Prostate gland (tissue), 2 donors: ENCODE measurements around the gene SYTL1. TPM values are rescaled to one million over a fixed set of nuclear protein-coding genes. Genes with fewer than 3 reads are reported as not detected.

ENCODE experiments used
- DNase-seq: peaks from one replicate; pipeline ENCODE4 v3.0.0-alpha.2; 2019; ENCODE audit warnings: low spot score
- H3K27ac ChIP-seq, 2 donors: fragments of 200-600 bp; sonication (generic); 2 replicates each; pipeline ENCODE4 v1.5.1; 2017 to 2019
- H3K27me3 ChIP-seq: fragments of 200-600 bp; sonication (generic); replicated peaks from 2 replicates; pipeline ENCODE4 v1.5.1; 2019; ENCODE audit not compliant: insufficient read depth
- H3K36me3 ChIP-seq, 2 donors: fragments of 200-600 bp; sonication (generic); 1 replicate in 1 of 2; 2 replicates in 1 of 2; pipeline versions ENCODE4 v1.5.1 to v1.8.1; 2017 to 2019
- H3K4me1 ChIP-seq: fragments of 200-600 bp; sonication (generic); replicated peaks from 2 replicates; pipeline ENCODE4 v1.5.1; 2019
- H3K4me3 ChIP-seq, 2 donors: fragments of 200-600 bp; sonication (generic); 2 replicates each; pipeline ENCODE4 v1.5.1; 2017 to 2019
- H3K9me3 ChIP-seq: fragments of 200-600 bp; sonication (generic); 2 replicates; pipeline ENCODE4 v1.5.1; 2017
- POLR2A ChIP-seq: fragments of 450-650 bp; IDR thresholded peaks from one replicate; pipeline ENCODE4 v1.6.1; 2016; ENCODE audit warnings: antibody characterized with exemption, mild to moderate bottlenecking
- POLR2AphosphoS5 ChIP-seq: sonication (generic); formaldehyde crosslinking; IDR thresholded peaks from one replicate; pipeline ENCODE4 v1.6.1; 2017; ENCODE audit warnings: antibody characterized with exemption
- WGBS: methylation state at CpG from one replicate; pipeline ENCODE4 v1.1.5; 2018; 5-methylcytosine and 5-hydroxymethylcytosine counted together
- intact Hi-C: fragments of 100-400 bp; cut with DNase I; formaldehyde crosslinking; loops from one replicate; pipeline ENCODE4 v1.14.2; 2022
- total RNA-seq, 2 donors: library from RNA; depleted of rRNA; stranded (reverse); fragments of >200 nt; gene quantifications; one replicate each; pipeline ENCODE4 v1.1.0, GENCODE V29; 2016
- TF ChIP-seq, protein P1 (sequence below), 4 experiments: fragments of 200-600 bp in 2 of 4; fragments of 450-650 bp in 2 of 4; sonication (generic) in 2 of 4; IDR thresholded peaks; 1 replicate in 3 of 4; 2 replicates in 1 of 4; pipeline ENCODE4 v1.5.1; 2016 to 2019; ENCODE audit warnings: antibody characterized with exemption in 4 of 4, mild to moderate bottlenecking in 2 of 4, moderate library complexity in 2 of 4

Gene SYTL1
- total RNA-seq, 2 donors from 2014 or later: 94.7 to 217 TPM

DNA sequence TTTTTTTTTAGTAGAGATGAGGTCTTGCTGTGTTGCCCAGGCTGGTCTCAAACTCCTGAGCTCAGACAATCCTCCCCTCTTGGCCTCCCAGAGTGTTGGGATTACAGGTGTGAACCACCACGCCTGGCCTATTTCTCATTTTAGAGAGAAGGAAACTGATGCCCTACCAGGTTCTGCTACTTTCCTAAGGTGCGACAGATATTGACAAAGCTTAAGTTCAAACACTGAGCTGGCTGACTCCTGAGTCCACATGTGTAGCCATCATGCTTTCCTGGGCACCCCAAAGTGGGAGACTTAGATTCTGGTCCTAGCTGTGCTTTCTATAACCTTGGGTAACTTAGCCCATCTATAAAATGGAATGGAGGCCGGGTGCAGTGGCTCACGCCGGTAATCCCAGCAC, 25.0 kb upstream of the SYTL1 start:
- no peak overlapping the region for H3K27ac ChIP-seq
- H3K4me1 ChIP-seq: no peaks in the 10 kb centered on the region
- no peak for DNase-seq
- H3K4me3 ChIP-seq: no peak overlapping the region
- WGBS: 63% methylated on average over 5 of the region's 5 CpGs
- no peaks in the 10 kb centered on the region for H3K27me3 ChIP-seq
- H3K36me3 ChIP-seq: no peaks in the 10 kb centered on the region
- no peak for TF ChIP-seq POLR2A
- TF ChIP-seq, protein P1, sequence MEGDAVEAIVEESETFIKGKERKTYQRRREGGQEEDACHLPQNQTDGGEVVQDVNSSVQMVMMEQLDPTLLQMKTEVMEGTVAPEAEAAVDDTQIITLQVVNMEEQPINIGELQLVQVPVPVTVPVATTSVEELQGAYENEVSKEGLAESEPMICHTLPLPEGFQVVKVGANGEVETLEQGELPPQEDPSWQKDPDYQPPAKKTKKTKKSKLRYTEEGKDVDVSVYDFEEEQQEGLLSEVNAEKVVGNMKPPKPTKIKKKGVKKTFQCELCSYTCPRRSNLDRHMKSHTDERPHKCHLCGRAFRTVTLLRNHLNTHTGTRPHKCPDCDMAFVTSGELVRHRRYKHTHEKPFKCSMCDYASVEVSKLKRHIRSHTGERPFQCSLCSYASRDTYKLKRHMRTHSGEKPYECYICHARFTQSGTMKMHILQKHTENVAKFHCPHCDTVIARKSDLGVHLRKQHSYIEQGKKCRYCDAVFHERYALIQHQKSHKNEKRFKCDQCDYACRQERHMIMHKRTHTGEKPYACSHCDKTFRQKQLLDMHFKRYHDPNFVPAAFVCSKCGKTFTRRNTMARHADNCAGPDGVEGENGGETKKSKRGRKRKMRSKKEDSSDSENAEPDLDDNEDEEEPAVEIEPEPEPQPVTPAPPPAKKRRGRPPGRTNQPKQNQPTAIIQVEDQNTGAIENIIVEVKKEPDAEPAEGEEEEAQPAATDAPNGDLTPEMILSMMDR (IDR thresholded peaks at IDR 0.05): no peak
- no peak for TF ChIP-seq POLR2AphosphoS5
- intact Hi-C loops: no loop called here
- no peaks in the 10 kb centered on the region for H3K9me3 ChIP-seq

DNA sequence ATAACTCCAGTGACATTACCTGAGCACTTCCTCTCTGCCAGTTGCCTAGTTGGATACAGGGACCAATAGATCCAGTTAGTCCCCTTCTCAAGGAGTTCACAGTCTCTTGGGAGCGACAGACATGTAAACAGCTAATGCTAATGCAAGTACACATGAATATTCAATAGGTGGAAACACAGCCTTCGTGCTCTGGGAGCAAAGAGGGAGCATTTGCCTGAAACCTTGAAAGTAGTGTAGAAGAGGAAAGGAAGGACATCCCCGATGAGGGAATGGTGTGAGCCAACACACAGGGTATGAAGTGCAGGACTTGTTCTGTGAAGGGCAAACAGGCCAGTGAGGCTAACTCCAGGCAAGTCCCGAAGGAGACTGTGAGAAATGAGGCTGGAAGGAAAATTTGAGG, 23.7 kb upstream of the SYTL1 start:
- Histone ChIP-seq H3K36me3 (no peaks in the 10 kb centered on the region), H3K27me3 (no peaks in the 10 kb centered on the region), H3K9me3 (no peaks in the 10 kb centered on the region), H3K27ac (no peak overlapping the region), H3K4me1 (peaks cover 4% of the 10 kb centered on the region), H3K4me3 (no peak overlapping the region)
- no peak for TF ChIP-seq POLR2A
- TF ChIP-seq POLR2AphosphoS5: no peak
- TF ChIP-seq, protein P1 (IDR thresholded peaks at IDR 0.05): no peak
- intact Hi-C loops: no loop called here
- 41% methylated on average over 4 of the region's 4 CpGs for WGBS
- no peak for DNase-seq

DNA sequence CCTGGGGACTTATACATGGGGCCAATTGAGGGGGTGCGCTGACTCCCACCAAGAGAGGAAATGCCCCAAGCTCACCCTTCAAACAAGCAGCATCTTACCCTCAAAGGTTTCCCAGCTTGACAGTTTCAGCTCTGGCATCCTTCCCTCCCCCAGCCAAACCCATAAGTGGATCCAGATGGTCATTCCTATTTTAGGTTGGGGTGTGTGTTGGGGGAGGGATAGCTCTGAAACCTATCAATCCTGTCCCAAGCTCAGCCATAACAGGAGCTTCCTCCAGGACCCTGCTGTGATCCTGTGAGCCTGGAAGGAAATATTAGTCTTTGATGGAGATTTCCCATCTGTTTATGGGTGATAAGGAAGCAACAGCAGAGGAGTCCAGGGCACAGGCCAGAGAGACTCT, 23.2 kb upstream of the SYTL1 start:
- WGBS: 71% methylated on average over 1 of the region's 1 CpG
- no peak for DNase-seq
- intact Hi-C loops: no loop called here

DNA sequence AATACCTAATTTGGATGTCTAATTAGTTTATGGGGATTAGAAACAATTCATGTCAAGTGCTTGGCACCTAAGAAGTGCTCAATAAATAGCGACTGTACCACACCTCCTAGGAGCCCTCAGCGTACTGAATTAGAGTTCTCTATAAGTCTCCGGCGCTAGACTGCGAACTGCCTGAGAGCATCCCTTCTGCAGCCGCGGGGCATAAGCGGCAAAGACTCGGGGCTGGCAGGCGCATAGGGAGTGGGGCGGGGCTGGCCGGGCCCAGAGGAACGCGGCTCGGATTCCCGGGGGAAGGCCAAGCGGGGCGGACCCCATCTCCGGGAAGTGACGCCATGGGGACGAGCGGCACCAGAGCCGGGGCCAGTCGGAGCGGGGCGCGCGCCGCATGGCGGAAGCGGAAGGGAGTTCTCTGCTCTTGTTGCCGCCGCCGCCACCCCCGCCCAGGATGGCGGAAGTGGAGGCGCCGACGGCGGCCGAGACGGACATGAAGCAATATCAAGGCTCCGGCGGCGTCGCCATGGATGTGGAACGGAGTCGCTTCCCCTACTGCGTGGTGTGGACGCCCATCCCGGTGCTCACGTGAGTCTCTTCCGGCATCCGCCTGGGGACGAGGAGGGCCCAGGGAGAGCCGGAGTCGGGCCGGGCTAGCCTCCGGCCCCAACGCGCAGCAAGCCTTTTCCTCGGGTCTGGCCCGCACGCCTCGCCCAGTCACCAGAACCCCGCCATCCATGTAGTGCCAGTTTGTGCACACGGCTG, 19.8 kb upstream of the SYTL1 start, which contains the start of gene TMEM222:
TSS of gene TMEM222 (plus strand) at position 351 of the 756 bp plus-strand sequence. CDS start at position 386, 35 bp downstream.
- WGBS: under 1% methylated on average over 65 of the region's 67 CpGs
- Histone ChIP-seq H3K4me1 (peaks cover 14% of the 10 kb centered on the region), H3K27me3 (no peaks in the 10 kb centered on the region), H3K36me3 (peaks cover 0 to 9% of the 10 kb centered on the region in 2 donors), H3K27ac (peak within 1 kb of the TSS; percentile 71 to 75), H3K4me3 (peak within 1 kb of the TSS; percentile 53 to 62), H3K9me3 (no peaks in the 10 kb centered on the region)
- DNase-seq: peak; percentile 97
- TF ChIP-seq POLR2A (peak; percentile 48), POLR2AphosphoS5 (peak; percentile 97)
- TF ChIP-seq, protein P1 (IDR thresholded peaks at IDR 0.05): peak in 2 of 4 experiments; percentile 60 to 64
- intact Hi-C loops: loop anchor here (2.0 kb wide), 1 partner anchor 23 kb away; no protein-coding TSS in a partner anchor

More for the DNA sequence above, 23.2 kb upstream of the SYTL1 start:
- no peak overlapping the region for H3K27ac ChIP-seq
- TF ChIP-seq POLR2A (no peak), POLR2AphosphoS5 (no peak)
- TF ChIP-seq, protein P1 (IDR thresholded peaks at IDR 0.05): no peak
- no peaks in the 10 kb centered on the region for H3K27me3 ChIP-seq
- peaks cover 8% of the 10 kb centered on the region for H3K4me1 ChIP-seq
- H3K4me3 ChIP-seq: no peak overlapping the region
- no peaks in the 10 kb centered on the region for H3K9me3 ChIP-seq
- H3K36me3 ChIP-seq: no peaks in the 10 kb centered on the region
